Measurements from ENCODE around the gene CAMSAP3. TPM values are rescaled to one million over a fixed set of nuclear protein-coding genes. Genes with fewer than 3 reads are reported as not detected.

The CAMSAP3 gene
- 7.8 and 8.2 TPM in 2 replicates for total RNA-seq

GRCh38 chr19:7595466-7596133, at the start of gene CAMSAP3:
CAMSAP3 (plus strand) TSS chr19:7595863; CDS start chr19:7596003, 140 bp downstream.

GRCh38 chr19:7629347-7630054, 33.8 kb downstream of the CAMSAP3 start, which contains the start of the genes PET100 and XAB2:
PET100 (plus strand) TSS chr19:7629793; CDS start chr19:7629834, 41 bp downstream.
XAB2 (minus strand) TSS chr19:7629545; CDS start chr19:7629527, 18 bp downstream.

GRCh38 chr19:7633698-7634097, 38.0 kb downstream of the CAMSAP3 start, which contains the start of gene PCP2:
PCP2 (minus strand) TSS chr19:7633719; CDS start chr19:7633457, 262 bp downstream.

GRCh38 chr19:7636691-7637373, 41.2 kb downstream of the CAMSAP3 start, which contains the start of gene STXBP2:
STXBP2 (plus strand) TSS chr19:7637110; CDS start chr19:7637150, 40 bp downstream.

Small RNAs within 50 kb of the gene (small RNA-seq; reads per million reads assigned to genes)
- not detected for gene MIR6792

Other genes with a start within 250 kb of the CAMSAP3 start
- 84.0 and 228 TPM in 2 replicates for gene ARHGEF18, start 246.9 kb upstream of the CAMSAP3 start, total RNA-seq
- 2.8 and 5.9 TPM in 2 replicates for gene PEX11G, start 106.8 kb upstream of the CAMSAP3 start, total RNA-seq
- 44.0 and 47.5 TPM in 2 replicates for gene ZNF358, start 79.8 kb upstream of the CAMSAP3 start, total RNA-seq
- 6.8 and 7.9 TPM in 2 replicates for gene MCOLN1, start 73.2 kb upstream of the CAMSAP3 start, total RNA-seq
- gene PNPLA6, start 60.1 kb upstream of the CAMSAP3 start, total RNA-seq = 130 and 198 TPM in 2 replicates
- gene XAB2, start 33.7 kb downstream of the CAMSAP3 start, total RNA-seq = 47.0 and 62.0 TPM in 2 replicates
- gene PET100, start 33.9 kb downstream of the CAMSAP3 start, total RNA-seq = 3.6 and 13.3 TPM in 2 replicates
- not detected in 2 replicates for gene PCP2, start 37.9 kb downstream of the CAMSAP3 start, total RNA-seq
- gene STXBP2, start 41.2 kb downstream of the CAMSAP3 start, total RNA-seq = 73.6 and 81.3 TPM in 2 replicates
- not detected in 2 replicates for gene RETN, start 73.2 kb downstream of the CAMSAP3 start, total RNA-seq
- not detected in 2 replicates for gene MCEMP1, start 81.2 kb downstream of the CAMSAP3 start, total RNA-seq
- gene TRAPPC5, start 85.0 kb downstream of the CAMSAP3 start, total RNA-seq = 22.8 and 71.0 TPM in 2 replicates
- gene FCER2, start 106.3 kb downstream of the CAMSAP3 start, total RNA-seq = not detected in 2 replicates
- not detected in 2 replicates for gene CLEC4G, start 136.2 kb downstream of the CAMSAP3 start, total RNA-seq
- not detected in 2 replicates for gene CD209, start 151.7 kb downstream of the CAMSAP3 start, total RNA-seq
- not detected in 2 replicates for gene CLEC4M, start 167.4 kb downstream of the CAMSAP3 start, total RNA-seq
- gene EVI5L, start 234.4 kb downstream of the CAMSAP3 start, total RNA-seq = 17.7 and 24.3 TPM in 2 replicates